H9 (cell line): Measurements from ENCODE around the gene ITCH. TPM values are rescaled to one million over a fixed set of nuclear protein-coding genes. Genes with fewer than 3 reads are reported as not detected.
"Not testable (repeated sequence)": the region's sequence is repeated elsewhere in the genome, so short reads cannot be mapped to it uniquely, and the experiment has no call there.

ENCODE experiments used
- DNase-seq: peaks from one replicate; pipeline ENCODE4 v3.0.0-alpha.2; 2017
- H2AFZ ChIP-seq: one replicate; pipeline ENCODE4 v1.6.1; 2013; ENCODE audit warnings: mild to moderate bottlenecking, low read length, control low read depth, moderate library complexity
- H2AK5ac ChIP-seq: 2 replicates; pipeline ENCODE4 v1.6.1; 2013; ENCODE audit warnings: low read length, control low read depth, mixed read lengths; ENCODE audit not compliant: insufficient read length
- H2BK120ac ChIP-seq: one replicate; pipeline ENCODE4 v1.6.1; 2013; ENCODE audit warnings: low read depth, mild to moderate bottlenecking, low read length, control low read depth, inconsistent platforms; ENCODE audit not compliant: poor library complexity, severe bottlenecking
- H2BK12ac ChIP-seq: 2 replicates; pipeline ENCODE4 v1.6.1; 2013; ENCODE audit warnings: low read length, control low read depth, mixed read lengths, low read depth; ENCODE audit not compliant: insufficient read length
- H2BK15ac ChIP-seq: 2 replicates; pipeline ENCODE4 v1.6.1; 2013; ENCODE audit warnings: low read depth, low read length, control low read depth
- H2BK20ac ChIP-seq: one replicate; pipeline ENCODE4 v1.6.1; 2013; ENCODE audit warnings: low read depth, mild to moderate bottlenecking, low read length, control low read depth, inconsistent platforms; ENCODE audit not compliant: poor library complexity, severe bottlenecking
- H2BK5ac ChIP-seq: 2 replicates; pipeline ENCODE4 v1.6.1; 2013; ENCODE audit warnings: low read length, control low read depth, mixed read lengths; ENCODE audit not compliant: insufficient read length
- H3K14ac ChIP-seq: 2 replicates; pipeline ENCODE4 v1.6.1; 2013; ENCODE audit warnings: low read length, control low read depth; ENCODE audit not compliant: insufficient read depth
- H3K18ac ChIP-seq: 2 replicates; pipeline ENCODE4 v1.6.1; 2013; ENCODE audit warnings: low read depth, mild to moderate bottlenecking, mixed read lengths, low read length, control low read depth; ENCODE audit not compliant: insufficient read length
- H3K23ac ChIP-seq: 2 replicates; pipeline ENCODE4 v1.6.1; 2013; ENCODE audit warnings: low read length, control low read depth, mixed read lengths, low read depth; ENCODE audit not compliant: insufficient read length
- H3K23me2 ChIP-seq: 2 replicates; pipeline ENCODE4 v1.6.1; 2013; ENCODE audit warnings: low read depth, mild to moderate bottlenecking, mixed read lengths, low read length, control low read depth; ENCODE audit not compliant: insufficient read length, poor library complexity, severe bottlenecking
- H3K27ac ChIP-seq: 2 replicates; pipeline ENCODE4 v1.5.1; 2013; ENCODE audit warnings: low read length, control low read depth, mixed read lengths, low read depth; ENCODE audit not compliant: insufficient read length
- H3K27me3 ChIP-seq: 2 replicates; pipeline ENCODE4 v1.6.1; 2013; ENCODE audit warnings: low read length, control low read depth, inconsistent platforms; ENCODE audit not compliant: insufficient read depth
- H3K4ac ChIP-seq: 2 replicates; pipeline ENCODE4 v1.6.1; 2013; ENCODE audit warnings: low read depth, mild to moderate bottlenecking, control low read depth, inconsistent platforms, low read length, moderate library complexity
- H3K4me1 ChIP-seq: 2 replicates; pipeline ENCODE4 v1.6.1; 2013; ENCODE audit warnings: low read length, control low read depth, inconsistent platforms; ENCODE audit not compliant: insufficient read depth
- H3K4me2 ChIP-seq: 2 replicates; pipeline ENCODE4 v1.6.1; 2013; ENCODE audit warnings: low read length, control low read depth, mixed read lengths; ENCODE audit not compliant: insufficient read length, insufficient read depth
- H3K56ac ChIP-seq: 2 replicates; pipeline ENCODE4 v1.6.1; 2013; ENCODE audit warnings: low read depth, mild to moderate bottlenecking, mixed read lengths, low read length, control low read depth; ENCODE audit not compliant: insufficient read length
- H3K79me1 ChIP-seq: 2 replicates; pipeline ENCODE4 v1.6.1; 2013; ENCODE audit warnings: low read depth, mild to moderate bottlenecking, moderate library complexity, low read length, control low read depth, inconsistent platforms; ENCODE audit not compliant: insufficient read depth, poor library complexity, severe bottlenecking
- H3K79me2 ChIP-seq: 2 replicates; pipeline ENCODE4 v1.6.1; 2013; ENCODE audit warnings: low read length, control low read depth, inconsistent platforms; ENCODE audit not compliant: insufficient read depth
- H3K9ac ChIP-seq: 2 replicates; pipeline ENCODE4 v1.6.1; 2013; ENCODE audit warnings: low read length, control low read depth, mixed read lengths; ENCODE audit not compliant: insufficient read length; ENCODE audit errors: extremely low read depth
- H3K9me3 ChIP-seq: one replicate; pipeline ENCODE4 v1.6.1; 2013; ENCODE audit warnings: low read depth, low read length, inconsistent platforms; ENCODE audit not compliant: control insufficient read depth
- H3T11ph ChIP-seq: one replicate; pipeline ENCODE4 v1.6.1; 2013; ENCODE audit warnings: mild to moderate bottlenecking, low read length, control low read depth, inconsistent platforms
- H4K20me1 ChIP-seq: one replicate; pipeline ENCODE4 v1.6.1; 2013; ENCODE audit not compliant: control insufficient read depth, insufficient read length, insufficient read depth
- H4K5ac ChIP-seq: 2 replicates; pipeline ENCODE4 v1.6.1; 2013; ENCODE audit warnings: low read depth, mild to moderate bottlenecking, mixed read lengths, low read length, control low read depth; ENCODE audit not compliant: insufficient read length
- H4K8ac ChIP-seq: replicated peaks from 2 replicates; pipeline ENCODE4 v1.6.1; 2013; ENCODE audit warnings: low read length, control low read depth, mixed read lengths, low read depth; ENCODE audit not compliant: insufficient read length
- H4K91ac ChIP-seq: 2 replicates; pipeline ENCODE4 v1.6.1; 2013; ENCODE audit warnings: low read depth, mild to moderate bottlenecking, moderate library complexity, mixed read lengths, low read length, control low read depth; ENCODE audit not compliant: insufficient read length
- H3K27ac Mint-ChIP-seq, 3 experiments: 2 replicates in 2 of 3; 3 replicates in 1 of 3; pipeline ENCODE4 v1.8.0; 2020 to 2021; ENCODE audit warnings: mixed read lengths in 3 of 3, mild to moderate bottlenecking in 1 of 3, moderate library complexity in 1 of 3
- H3K27me3 Mint-ChIP-seq: 2 replicates; pipeline ENCODE4 v1.8.0; 2021; ENCODE audit warnings: low read depth, mild to moderate bottlenecking, moderate library complexity, mixed read lengths
- H3K36me3 Mint-ChIP-seq, 3 experiments: 2 replicates in 2 of 3; 3 replicates in 1 of 3; pipeline ENCODE4 v1.8.0; 2020 to 2021; ENCODE audit warnings: low read depth in 3 of 3, mixed read lengths in 3 of 3; ENCODE audit not compliant: insufficient read depth in 1 of 3
- H3K4me1 Mint-ChIP-seq, 2 experiments: 2 replicates each; pipeline ENCODE4 v1.8.0; 2020; ENCODE audit warnings: mixed read lengths in 2 of 2
- H3K4me3 Mint-ChIP-seq, 2 experiments: 2 replicates in 1 of 2; 3 replicates in 1 of 2; pipeline ENCODE4 v1.8.0; 2020 to 2021; ENCODE audit warnings: mild to moderate bottlenecking in 2 of 2, mixed read lengths in 2 of 2, moderate library complexity in 1 of 2
- H3K9me3 Mint-ChIP-seq, 2 experiments: 2 replicates in 1 of 2; 3 replicates in 1 of 2; pipeline ENCODE4 v1.8.0; 2020; ENCODE audit warnings: mild to moderate bottlenecking in 2 of 2, mixed read lengths in 2 of 2, moderate library complexity in 1 of 2
- WGBS: extraction: QIAGEN DNeasy Blood & Tissue Kit; methylation state at CpG from one replicate; pipeline ENCODE4 v1.1.7; 2013; ENCODE audit warnings: missing lambda C conversion rate, low lambda C conversion rate, mixed read lengths; ENCODE audit not compliant: insufficient read length; ENCODE audit errors: extremely low coverage; 5-methylcytosine and 5-hydroxymethylcytosine counted together
- total RNA-seq: library from RNA; stranded (reverse); gene quantifications from 2 replicates; pipeline ENCODE4 v1.2.1, GENCODE V29; 2021
- TF ChIP-seq, protein P1 (sequence below): fragments of 200-600 bp; sonication (generic); conservative IDR thresholded peaks from 3 replicates; pipeline ENCODE4 v1.8.0; 2021; ENCODE audit warnings: antibody characterized with exemption, mild to moderate bottlenecking

ITCH gene
- total RNA-seq, 1 experiment from 2014 or later: 55.9 TPM

DNA sequence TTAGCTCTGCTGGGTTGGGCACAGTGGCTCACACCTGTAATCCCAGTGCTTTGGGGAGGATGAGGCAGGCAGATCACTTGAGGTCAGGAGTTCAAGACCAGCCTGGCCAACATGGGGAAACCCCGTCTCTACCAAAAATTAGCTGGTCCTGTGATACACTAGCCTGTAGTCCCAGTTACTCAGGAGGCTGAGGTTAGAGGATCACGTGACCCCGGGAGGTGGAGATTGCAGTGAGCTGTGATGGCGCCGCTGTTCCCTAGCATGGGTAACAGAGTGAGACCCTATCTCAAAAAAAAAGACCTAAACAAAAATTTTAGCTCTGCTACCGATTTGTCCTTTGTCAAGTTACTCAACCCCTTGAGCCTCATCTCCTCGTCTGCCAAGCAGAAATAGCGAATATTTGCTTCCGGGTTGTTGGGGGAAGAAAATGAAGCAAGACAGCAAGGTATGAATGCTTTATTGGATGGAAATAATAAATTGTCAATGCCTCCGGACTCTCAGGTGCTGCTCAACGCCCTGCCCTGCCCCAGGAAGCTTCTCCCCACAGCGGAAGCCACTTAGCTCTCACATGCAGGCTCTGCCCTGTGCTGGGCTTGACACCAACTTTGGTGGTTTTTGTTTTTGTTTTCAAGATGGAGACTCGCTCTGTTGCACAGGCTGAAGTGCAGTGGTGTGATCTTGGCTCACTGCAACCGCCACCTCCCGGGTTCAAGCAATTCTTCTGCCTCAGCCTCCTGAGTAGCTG, 24.9 kb upstream of the ITCH start:
- Histone ChIP-seq H3K14ac (no peak overlapping the region), H3K27ac (no peak overlapping the region), H3K4ac (no peak overlapping the region), H3K23me2 (no peaks in the 10 kb centered on the region), H2BK12ac (no peak overlapping the region), H3K18ac (no peak overlapping the region), H3K9me3 (no peaks in the 10 kb centered on the region), H4K5ac (no peak overlapping the region), H2AFZ (no peak overlapping the region), H4K91ac (no peak overlapping the region), H3K4me1 (no peaks in the 10 kb centered on the region), H4K8ac (no peak overlapping the region), H3K4me2 (no peak overlapping the region), H2BK120ac (no peak overlapping the region), H3K79me1 (no peaks in the 10 kb centered on the region), H2BK5ac (no peak overlapping the region), H3K79me2 (no peaks in the 10 kb centered on the region), H2AK5ac (no peak overlapping the region), H3K27me3 (no peaks in the 10 kb centered on the region), H3K56ac (no peak overlapping the region), H2BK20ac (no peak overlapping the region), H4K20me1 (no peaks in the 10 kb centered on the region), H3K23ac (no peak overlapping the region), H3K9ac (no peak overlapping the region), H2BK15ac (no peak overlapping the region), H3T11ph (no peak overlapping the region)
- no peaks in the 10 kb centered on the region for H3K36me3 Mint-ChIP-seq
- no peak for DNase-seq
- H3K27ac Mint-ChIP-seq: no peak overlapping the region
- H3K27me3 Mint-ChIP-seq: no peaks in the 10 kb centered on the region
- WGBS: no CpG with 5 or more reads among the region's 15 CpGs
- no peaks in the 10 kb centered on the region for H3K9me3 Mint-ChIP-seq
- H3K4me3 Mint-ChIP-seq: no peak overlapping the region
- H3K4me1 Mint-ChIP-seq: peaks cover 9 to 15% of the 10 kb centered on the region in 2 experiments
- TF ChIP-seq, protein P1, sequence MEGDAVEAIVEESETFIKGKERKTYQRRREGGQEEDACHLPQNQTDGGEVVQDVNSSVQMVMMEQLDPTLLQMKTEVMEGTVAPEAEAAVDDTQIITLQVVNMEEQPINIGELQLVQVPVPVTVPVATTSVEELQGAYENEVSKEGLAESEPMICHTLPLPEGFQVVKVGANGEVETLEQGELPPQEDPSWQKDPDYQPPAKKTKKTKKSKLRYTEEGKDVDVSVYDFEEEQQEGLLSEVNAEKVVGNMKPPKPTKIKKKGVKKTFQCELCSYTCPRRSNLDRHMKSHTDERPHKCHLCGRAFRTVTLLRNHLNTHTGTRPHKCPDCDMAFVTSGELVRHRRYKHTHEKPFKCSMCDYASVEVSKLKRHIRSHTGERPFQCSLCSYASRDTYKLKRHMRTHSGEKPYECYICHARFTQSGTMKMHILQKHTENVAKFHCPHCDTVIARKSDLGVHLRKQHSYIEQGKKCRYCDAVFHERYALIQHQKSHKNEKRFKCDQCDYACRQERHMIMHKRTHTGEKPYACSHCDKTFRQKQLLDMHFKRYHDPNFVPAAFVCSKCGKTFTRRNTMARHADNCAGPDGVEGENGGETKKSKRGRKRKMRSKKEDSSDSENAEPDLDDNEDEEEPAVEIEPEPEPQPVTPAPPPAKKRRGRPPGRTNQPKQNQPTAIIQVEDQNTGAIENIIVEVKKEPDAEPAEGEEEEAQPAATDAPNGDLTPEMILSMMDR: no peak

GRCh38 chr20:34340726-34341125, 22.3 kb upstream of the ITCH start:
- H2BK20ac ChIP-seq, H3K36me3 Mint-ChIP-seq, H4K5ac ChIP-seq, H3K4me3 Mint-ChIP-seq, H3K4ac ChIP-seq, H3K79me1 ChIP-seq, H4K91ac ChIP-seq, H3K4me2 ChIP-seq, H2BK5ac ChIP-seq, H3K23me2 ChIP-seq, H2BK15ac ChIP-seq, DNase-seq, H3K79me2 ChIP-seq, H4K20me1 ChIP-seq, H3K4me1 ChIP-seq, H2BK12ac ChIP-seq, H3K9ac ChIP-seq, H3K14ac ChIP-seq, H3K18ac ChIP-seq, H3K9me3 ChIP-seq, H3K9me3 Mint-ChIP-seq, H3K23ac ChIP-seq, H3K27ac ChIP-seq, H3K27me3 ChIP-seq, H4K8ac ChIP-seq, H3T11ph ChIP-seq, H3K56ac ChIP-seq, H2AK5ac ChIP-seq, H3K27me3 Mint-ChIP-seq: not testable (repeated sequence)
- H2AFZ ChIP-seq: peak overlapping the region; percentile 88
- peak overlapping the region; percentile 2 for H2BK120ac ChIP-seq
- WGBS: no CpG with 5 or more reads among the region's 10 CpGs
- H3K4me1 Mint-ChIP-seq: peaks cover 18 to 26% of the 10 kb centered on the region in 2 experiments
- H3K27ac Mint-ChIP-seq: peak overlapping the region in 1 of 3 experiments; percentile 1; a peak in 1 of 7 replicates
